RWPE2 (cell line): Measurements from ENCODE around the gene AGRP.

Experiments used
- ATAC-seq: fragments of 200-7000 bp; cut with Tn5 transposase; 3 replicates; pipeline ENCODE4 v1.9.1; 2021; ENCODE audit warnings: low read depth
- DNase-seq: peaks from one replicate; pipeline ENCODE4 v3.0.0-alpha.2; 2020; ENCODE audit warnings: low spot score
- H3K27ac ChIP-seq: fragments of 450-650 bp; 2 replicates; pipeline ENCODE4 v1.5.1; 2017; ENCODE audit warnings: mild to moderate bottlenecking; ENCODE audit not compliant: poor library complexity, severe bottlenecking
- H3K27me3 ChIP-seq: fragments of 250-450 bp; sonication (Bioruptor Pico); 2 replicates; pipeline ENCODE4 v1.5.1; 2021; ENCODE audit warnings: mild to moderate bottlenecking, moderate library complexity; ENCODE audit not compliant: insufficient read depth, poor library complexity, severe bottlenecking
- H3K36me3 ChIP-seq: fragments of 250-450 bp; sonication (Bioruptor Pico); 2 replicates; pipeline ENCODE4 v1.5.1; 2020; ENCODE audit warnings: low read depth, mild to moderate bottlenecking, moderate library complexity
- H3K4me1 ChIP-seq: fragments of 250-450 bp; sonication (Bioruptor Pico); 2 replicates; pipeline ENCODE4 v1.5.1; 2021; ENCODE audit warnings: mild to moderate bottlenecking, moderate library complexity; ENCODE audit not compliant: insufficient read depth, poor library complexity, severe bottlenecking
- H3K4me3 ChIP-seq: fragments of 250-450 bp; sonication (Bioruptor Pico); 2 replicates; pipeline ENCODE4 v1.5.1; 2021; ENCODE audit warnings: mild to moderate bottlenecking, moderate library complexity; ENCODE audit not compliant: severe bottlenecking
- H3K9me3 ChIP-seq: fragments of 250-450 bp; sonication (Bioruptor Pico); 2 replicates; pipeline ENCODE4 v1.5.1; 2021; ENCODE audit warnings: mild to moderate bottlenecking, moderate library complexity; ENCODE audit not compliant: severe bottlenecking
- TF ChIP-seq, protein P1 (sequence below): fragments of 450-650 bp; IDR thresholded peaks from one replicate; pipeline ENCODE4 v1.5.1; 2017; ENCODE audit warnings: mild to moderate bottlenecking, moderate library complexity; ENCODE audit not compliant: poor library complexity, severe bottlenecking

Gene AGRP

DNA sequence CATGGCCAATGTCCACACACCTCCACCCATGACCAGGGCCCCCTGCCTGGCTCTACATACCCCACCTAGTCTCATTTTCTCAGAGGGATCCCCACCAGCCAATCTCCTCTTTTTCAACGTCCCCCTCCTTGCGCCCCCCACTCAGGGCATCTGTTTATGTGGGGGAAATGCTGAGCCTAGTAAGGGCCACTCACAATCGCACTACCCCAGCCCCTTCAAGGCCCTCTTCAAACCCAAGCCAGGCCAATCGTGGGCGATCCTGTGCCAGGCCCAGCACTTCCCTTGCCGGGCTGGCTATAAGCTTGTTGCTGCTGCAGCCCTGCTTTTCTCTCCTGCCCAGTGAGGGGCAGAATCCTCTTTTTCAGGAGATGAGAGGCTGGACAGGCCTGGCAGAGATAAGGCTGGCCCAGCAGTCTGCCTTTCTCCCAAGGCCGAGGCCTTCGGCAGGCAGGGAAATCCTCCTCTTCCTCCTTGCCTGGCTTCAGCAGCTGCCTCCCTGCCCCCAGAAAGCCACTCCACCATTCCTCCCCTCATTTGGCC is 36.3 kb downstream of the AGRP start:
- Histone ChIP-seq H3K36me3 (peaks cover 10% of the 10 kb centered on the region), H3K4me3 (no peak overlapping the region), H3K9me3 (no peaks in the 10 kb centered on the region), H3K4me1 (no peaks in the 10 kb centered on the region), H3K27me3 (no peaks in the 10 kb centered on the region), H3K27ac (no peak overlapping the region)
- TF ChIP-seq, protein P1, sequence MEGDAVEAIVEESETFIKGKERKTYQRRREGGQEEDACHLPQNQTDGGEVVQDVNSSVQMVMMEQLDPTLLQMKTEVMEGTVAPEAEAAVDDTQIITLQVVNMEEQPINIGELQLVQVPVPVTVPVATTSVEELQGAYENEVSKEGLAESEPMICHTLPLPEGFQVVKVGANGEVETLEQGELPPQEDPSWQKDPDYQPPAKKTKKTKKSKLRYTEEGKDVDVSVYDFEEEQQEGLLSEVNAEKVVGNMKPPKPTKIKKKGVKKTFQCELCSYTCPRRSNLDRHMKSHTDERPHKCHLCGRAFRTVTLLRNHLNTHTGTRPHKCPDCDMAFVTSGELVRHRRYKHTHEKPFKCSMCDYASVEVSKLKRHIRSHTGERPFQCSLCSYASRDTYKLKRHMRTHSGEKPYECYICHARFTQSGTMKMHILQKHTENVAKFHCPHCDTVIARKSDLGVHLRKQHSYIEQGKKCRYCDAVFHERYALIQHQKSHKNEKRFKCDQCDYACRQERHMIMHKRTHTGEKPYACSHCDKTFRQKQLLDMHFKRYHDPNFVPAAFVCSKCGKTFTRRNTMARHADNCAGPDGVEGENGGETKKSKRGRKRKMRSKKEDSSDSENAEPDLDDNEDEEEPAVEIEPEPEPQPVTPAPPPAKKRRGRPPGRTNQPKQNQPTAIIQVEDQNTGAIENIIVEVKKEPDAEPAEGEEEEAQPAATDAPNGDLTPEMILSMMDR = no peak
- ATAC-seq (no peak), DNase-seq (no peak)

DNA sequence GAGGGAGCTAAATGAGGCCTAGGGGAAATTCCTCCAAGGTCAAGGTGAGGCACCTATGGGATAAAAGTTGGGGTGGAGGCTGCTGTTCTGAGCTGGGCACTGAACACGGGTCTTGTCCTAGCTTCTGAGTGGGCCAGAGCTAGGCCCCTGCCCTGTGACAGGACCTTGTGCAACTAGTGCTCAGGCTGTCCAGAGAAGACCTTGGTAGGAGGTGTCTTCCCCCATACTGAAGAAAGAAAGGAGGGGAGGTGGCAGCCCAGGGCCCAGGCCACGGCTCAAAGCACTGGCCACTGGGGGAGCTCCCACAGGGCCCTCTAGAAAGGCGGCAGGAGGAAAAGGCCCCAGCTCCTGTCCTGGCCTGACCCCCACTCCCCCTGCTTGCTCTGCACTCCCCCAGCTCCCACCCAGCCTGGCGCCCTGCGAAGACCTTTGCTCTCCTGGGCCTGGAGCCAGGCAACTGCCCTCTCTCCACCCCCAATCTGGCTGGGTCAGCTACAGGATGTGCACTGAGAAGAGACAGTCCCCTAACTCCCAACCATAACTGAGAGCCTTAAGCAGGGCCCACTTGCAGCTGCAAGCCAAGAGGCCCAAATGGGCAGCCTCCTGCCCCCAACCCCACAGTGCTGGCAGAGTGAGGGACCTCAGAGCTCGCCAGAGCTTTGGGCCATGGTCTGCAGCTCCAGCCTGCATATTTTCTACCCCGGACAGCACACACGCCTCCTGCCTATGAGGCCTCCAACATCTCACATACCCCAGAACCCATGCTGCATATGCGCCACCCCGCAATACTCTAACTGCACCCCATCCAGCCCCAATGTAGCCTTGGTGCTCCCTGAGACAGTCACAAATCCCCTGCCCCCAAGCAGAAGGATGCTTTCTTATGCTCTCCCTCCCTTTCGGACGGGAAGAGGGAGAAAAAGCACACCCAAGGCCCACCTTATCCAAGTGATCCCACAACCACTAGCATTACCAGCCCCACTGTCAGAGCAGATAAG is 37.1 kb downstream of the AGRP start:
- Histone ChIP-seq H3K9me3 (no peaks in the 10 kb centered on the region), H3K4me1 (no peaks in the 10 kb centered on the region), H3K36me3 (peaks cover 10% of the 10 kb centered on the region), H3K27ac (no peak overlapping the region), H3K27me3 (no peaks in the 10 kb centered on the region), H3K4me3 (no peak overlapping the region)
- DNase-seq (no peak), ATAC-seq (no peak; the same call in 2 of the 3 replicates)
- TF ChIP-seq, protein P1 = no peak

DNA sequence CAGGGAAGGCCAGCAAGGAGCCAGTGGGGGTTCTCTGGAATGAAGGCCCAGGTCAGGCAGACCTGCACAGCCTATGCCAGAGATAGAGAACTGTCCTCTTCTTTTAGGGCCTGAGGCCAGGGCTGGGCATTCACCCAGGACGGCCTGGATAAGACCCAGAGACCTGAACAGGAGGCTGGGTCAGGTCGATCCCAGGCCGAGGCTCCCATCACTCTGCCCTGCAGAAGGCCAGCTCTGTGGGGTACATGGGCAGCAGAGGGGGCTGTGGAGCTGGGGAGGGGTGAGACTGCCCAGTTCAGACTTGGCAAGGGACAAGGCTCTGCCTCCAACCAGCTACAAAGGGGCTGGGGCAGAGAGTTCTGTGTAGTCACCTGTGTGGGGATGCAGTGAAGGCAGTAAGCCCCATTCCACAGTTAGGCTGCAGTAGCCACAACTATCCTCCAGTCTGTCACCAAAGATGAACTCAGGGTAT is 37.9 kb downstream of the AGRP start:
- no peak; the same call in 2 of the 3 replicates for ATAC-seq
- H3K36me3 ChIP-seq = peaks cover 10% of the 10 kb centered on the region

DNA sequence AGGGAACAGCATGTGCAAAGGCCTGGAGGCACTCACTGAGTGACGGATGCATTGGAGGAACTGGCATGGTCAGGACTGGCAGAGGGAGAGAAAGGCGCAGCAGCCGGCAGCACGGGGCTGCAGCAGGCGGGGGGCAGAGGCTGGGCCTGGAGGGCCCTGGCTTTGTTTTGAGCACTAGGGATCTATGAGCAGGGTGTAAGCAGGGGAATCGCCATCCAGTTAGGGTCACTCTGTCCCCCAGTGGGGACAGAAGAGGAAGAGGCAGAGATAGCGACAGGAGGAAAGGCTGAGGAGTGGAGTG is 38.3 kb downstream of the AGRP start:
- no peak overlapping the region for H3K27ac ChIP-seq
- DNase-seq (no peak), ATAC-seq (no peak)
- H3K27me3 ChIP-seq = no peaks in the 10 kb centered on the region
- no peaks in the 10 kb centered on the region for H3K9me3 ChIP-seq
- TF ChIP-seq, protein P1 = no peak
- no peaks in the 10 kb centered on the region for H3K4me1 ChIP-seq
- no peak overlapping the region for H3K4me3 ChIP-seq
- peaks cover 10% of the 10 kb centered on the region for H3K36me3 ChIP-seq

More for the DNA sequence above, 37.9 kb downstream of the AGRP start:
- Histone ChIP-seq H3K4me3 (no peak overlapping the region), H3K27ac (no peak overlapping the region), H3K9me3 (no peaks in the 10 kb centered on the region), H3K4me1 (no peaks in the 10 kb centered on the region), H3K27me3 (no peaks in the 10 kb centered on the region)
- TF ChIP-seq, protein P1 = no peak
- no peak for DNase-seq
